SW480 (cell line): ENCODE measurements around the gene GBA2.

ENCODE experiments used
- DNase-seq: peaks from one replicate; pipeline ENCODE4 v3.0.0-alpha.2; 2016; ENCODE audit warnings: low spot score

The GBA2 gene

DNA sequence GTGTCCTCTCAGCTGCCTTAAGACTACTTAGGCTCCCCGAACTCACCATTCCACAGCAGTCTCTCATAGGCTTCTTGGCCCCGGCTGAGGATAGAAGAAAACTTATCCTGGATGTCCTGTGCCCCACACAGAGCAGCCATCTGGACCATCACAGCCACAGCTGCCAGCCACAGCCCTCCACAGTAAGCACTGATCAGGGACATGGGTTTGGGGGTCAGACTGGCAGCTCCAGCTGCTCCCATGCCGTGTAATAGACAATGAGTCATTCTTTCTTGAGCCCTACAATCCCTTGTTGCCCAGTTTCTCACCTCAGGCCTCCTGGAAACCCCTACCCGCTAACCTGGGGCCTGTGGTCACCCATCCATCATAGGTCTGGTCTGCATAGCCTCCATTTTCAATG is 10.8 kb downstream of the GBA2 start:
- no peak for DNase-seq

- DNase-seq, result no peak
These were observed 11.9 kb downstream of the GBA2 start for GRCh38 chr9:35737143-35737542.

- DNase-seq, result peak; percentile 61
These were observed 12.8 kb downstream of the GBA2 start for GRCh38 chr9:35736201-35736633.

GRCh38 chr9:35734096-35734495 is 14.9 kb downstream of the GBA2 start:
- no peak for DNase-seq

GRCh38 chr9:35732800-35733541 is 16.1 kb downstream of the GBA2 start:
- DNase-seq, result peak; percentile 84

- peak; percentile 98 for DNase-seq
These were observed 16.7 kb downstream of the GBA2 start, which contains the start of the genes CREB3 and TLN1 for GRCh38 chr9:35732185-35732799. Gene CREB3 (plus strand): TSS chr9:35732666. CDS start chr9:35732773, 107 bp downstream. Gene TLN1 (minus strand): TSS chr9:35732195. CDS start chr9:35725694, 6,501 bp downstream.

DNA sequence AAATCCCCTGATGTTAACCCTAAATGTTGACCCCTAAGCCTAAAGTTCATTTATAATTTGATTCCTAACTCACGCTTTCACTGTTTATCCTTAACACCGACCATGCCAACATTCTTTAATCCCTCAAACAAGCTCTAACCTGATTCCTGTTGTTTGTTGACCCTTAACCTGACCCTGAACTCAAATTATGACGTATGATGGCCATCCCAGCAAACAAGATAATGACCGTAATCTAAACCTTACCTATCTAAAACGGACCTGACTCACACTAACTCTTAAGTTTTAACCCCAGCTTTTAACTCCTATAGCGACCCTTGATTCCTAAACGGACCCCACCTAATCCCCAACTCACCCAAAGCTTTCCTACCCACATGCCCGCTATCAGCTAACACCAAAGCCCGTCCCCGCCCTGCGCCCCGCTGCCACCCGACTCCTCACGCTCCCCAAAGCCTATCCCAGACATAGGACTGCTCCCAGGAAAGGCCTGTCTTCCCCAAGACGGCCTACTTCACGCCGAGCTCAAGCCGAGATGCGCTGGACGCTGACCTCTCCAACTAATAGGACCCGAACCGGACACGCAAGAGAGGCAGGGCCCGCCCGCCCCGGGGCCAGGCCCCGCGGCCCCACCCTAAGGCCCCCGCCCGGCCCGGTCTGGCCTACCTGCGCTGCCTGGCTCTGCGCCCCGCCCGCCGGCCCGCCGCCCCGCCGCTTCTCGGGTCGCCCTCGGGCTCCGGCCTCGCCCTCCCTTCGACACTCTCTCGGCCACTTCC is 17.4 kb downstream of the GBA2 start:
- DNase-seq, result no peak

GRCh38 chr9:35730486-35730854 is 18.6 kb downstream of the GBA2 start:
- no peak for DNase-seq

DNA sequence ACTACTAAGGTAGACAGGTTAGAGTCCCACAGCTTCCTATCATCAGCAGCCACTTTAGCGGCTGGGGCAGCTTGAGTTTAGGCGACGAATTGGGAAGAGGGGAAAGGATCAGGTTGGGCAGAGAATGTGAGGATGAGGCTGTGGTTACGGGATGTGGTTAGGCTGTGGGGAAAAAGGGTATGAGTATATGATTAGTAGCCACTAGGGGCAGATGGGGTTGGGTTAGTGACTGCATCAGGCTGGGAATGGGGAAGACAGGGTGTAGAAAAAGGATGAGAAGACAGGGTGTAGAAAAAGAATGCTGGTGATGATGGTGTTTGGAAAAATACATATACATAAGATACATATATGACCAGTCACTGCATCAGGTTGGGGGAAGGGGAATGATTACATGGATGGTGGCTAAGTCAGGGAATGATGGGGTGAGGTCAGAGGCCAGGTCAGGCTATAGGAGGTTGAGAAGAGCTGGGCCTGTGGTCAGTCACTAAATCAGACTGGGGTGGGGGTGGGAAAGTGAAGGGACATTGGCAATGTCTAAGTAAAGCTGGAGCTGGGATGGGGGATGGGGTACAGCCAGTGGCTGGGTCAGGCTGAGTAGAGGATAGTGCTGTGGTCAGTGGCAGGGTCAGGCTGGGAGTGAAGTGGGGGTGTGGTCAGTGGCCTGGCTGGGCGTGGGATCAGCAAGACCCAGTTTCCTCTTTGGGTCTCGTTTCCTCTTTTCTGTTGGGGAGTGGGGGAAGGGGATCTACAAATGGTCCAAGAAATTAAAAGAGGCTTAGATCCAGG is 19.1 kb downstream of the GBA2 start:
- peak; percentile 82 for DNase-seq

DNA sequence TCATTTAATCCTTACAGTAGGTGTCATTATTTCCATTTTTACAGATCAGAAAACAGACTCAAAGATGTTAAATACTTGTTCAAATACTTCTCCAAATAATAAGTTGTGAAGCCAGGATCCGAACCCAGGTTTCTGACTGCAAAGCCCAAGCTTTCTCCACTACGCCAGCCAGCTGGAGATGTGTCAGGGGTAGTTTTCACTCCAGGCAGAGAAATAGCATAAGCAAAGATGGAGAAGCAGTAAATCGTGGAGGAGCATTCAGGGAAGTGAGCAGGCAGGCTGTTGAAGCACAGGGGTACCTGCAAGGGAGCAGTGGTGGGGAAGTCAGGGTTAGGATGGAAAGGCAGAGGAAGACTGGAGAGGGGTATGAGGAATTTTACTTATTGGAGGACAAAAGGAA is 19.9 kb downstream of the GBA2 start:
- no peak for DNase-seq

DNA sequence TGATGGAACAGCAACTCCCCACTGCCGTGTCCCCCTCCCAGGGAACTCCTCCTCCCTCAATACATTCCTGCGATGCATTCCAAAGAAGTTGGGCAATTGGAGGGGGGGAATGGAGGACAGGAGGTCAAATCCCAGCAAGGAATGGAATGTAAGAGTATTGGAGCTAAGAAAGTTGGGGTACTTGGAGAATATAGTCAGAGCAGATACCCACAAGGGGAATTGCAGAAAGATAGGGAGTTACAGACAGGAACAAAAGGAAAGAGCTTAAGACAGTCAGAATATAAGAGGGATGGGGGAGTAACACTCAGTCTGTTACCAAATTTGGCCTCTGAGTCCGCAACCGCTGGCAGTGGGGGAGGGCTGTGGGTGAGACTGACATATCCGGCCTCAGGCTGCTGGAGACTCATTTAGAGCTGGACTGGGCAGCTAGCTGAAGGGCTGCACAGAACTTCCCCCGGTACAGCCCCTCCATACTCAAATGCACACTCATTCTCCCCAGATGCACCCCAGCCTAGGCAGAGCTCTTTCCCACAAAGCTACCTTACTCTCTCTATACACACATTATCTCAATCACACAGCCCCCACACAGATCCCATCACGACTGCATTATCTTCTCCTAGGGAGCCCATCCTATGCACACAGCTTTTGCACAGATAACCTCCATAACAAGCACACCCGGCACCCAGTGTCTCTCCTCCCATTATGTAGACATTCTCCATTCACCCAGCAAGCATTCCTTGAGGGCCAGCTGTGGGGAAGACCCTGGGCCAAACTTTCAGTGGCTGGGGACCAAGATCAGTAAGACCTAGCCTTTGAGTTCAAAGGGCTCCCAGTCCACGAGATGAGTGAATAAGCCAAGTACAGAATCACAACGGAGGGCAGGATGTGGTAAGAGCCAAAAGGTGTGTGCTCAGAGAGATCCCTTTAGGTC is 20.7 kb downstream of the GBA2 start:
- no peak for DNase-seq

DNA sequence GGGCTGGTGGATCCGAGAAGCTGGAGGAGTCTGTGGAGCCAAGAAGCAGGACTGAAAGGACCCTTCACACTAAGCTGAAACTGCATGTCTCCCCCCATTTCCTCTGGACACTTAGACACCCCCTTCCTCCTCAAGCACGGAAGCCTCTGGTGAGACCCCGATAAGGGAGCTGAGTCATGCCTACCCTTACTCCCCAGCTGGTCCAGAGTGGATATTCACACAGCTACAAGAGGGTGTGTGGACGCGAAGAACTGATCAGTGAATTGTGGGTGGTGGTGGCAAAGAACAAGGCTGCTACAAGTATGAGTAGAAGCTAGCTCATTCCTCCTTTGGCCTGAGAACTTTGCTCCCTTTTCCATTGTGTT is 21.4 kb downstream of the GBA2 start:
- DNase-seq, result no peak

GRCh38 chr9:35726931-35727330 is 22.1 kb downstream of the GBA2 start:
- no peak for DNase-seq

GRCh38 chr9:35725362-35725761 is 23.7 kb downstream of the GBA2 start:
- DNase-seq, result no peak

GRCh38 chr9:35723908-35724307 is 25.1 kb downstream of the GBA2 start:
- no peak for DNase-seq

GRCh38 chr9:35723426-35723825 is 25.6 kb downstream of the GBA2 start:
- DNase-seq, result no peak

GRCh38 chr9:35719546-35719945 is 29.5 kb downstream of the GBA2 start:
- DNase-seq, result no peak

GRCh38 chr9:35718721-35719511 is 30.1 kb downstream of the GBA2 start:
- no peak for DNase-seq

- no peak for DNase-seq
These were observed 31.7 kb downstream of the GBA2 start for GRCh38 chr9:35717132-35717870.

DNA sequence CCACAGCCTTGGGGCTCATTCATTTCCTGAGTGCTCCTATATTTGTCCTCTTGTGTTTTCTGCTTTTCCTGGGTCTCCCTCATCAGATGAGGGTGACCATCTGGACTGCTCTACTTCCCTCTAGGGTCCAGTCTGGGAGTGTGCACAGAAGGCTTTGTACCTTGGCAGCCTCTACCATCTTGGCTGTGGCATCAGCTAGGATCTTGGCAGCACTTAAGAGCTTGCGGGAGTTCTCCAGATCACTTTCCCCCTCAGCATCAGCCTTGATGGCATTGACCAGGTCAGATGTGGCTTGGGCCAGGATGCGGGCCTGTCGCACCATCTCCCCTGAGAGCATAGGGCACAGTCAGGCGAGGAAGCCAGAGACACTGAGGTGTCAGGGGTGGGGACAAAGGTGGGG is 32.8 kb downstream of the GBA2 start:
- DNase-seq, result no peak
